IMR-90 (cell line): ENCODE measurements around the gene THADA. TPM values are rescaled to one million over a fixed set of nuclear protein-coding genes. Genes with fewer than 3 reads are reported as not detected.

Experiments
- ATAC-seq: fragments of 200-7000 bp; cut with Tn5 transposase; 2 replicates; pipeline ENCODE4 v1.9.1; 2020; ENCODE audit warnings: low read depth, mild to moderate bottlenecking, moderate library complexity
- BruUV-seq: library from RNA; stranded (reverse); fragments of 400-500 nt; replicated peaks from 2 replicates; lab custom pipeline; 2021; lab: Mats Ljungman, UMichigan
- CTCF ChIA-PET: fragments of 300-600 bp; formaldehyde crosslinking; extraction: SDS; loops from one replicate; lab custom pipeline; 2021; ENCODE audit warnings: antibody characterized with exemption; lab: Yijun Ruan, JAX
- POLR2A ChIA-PET: fragments of 300-600 bp; sonication (Branson Sonifier 250); formaldehyde crosslinking; loops from one replicate; lab custom pipeline; 2022; ENCODE audit warnings: antibody characterized with exemption; ENCODE audit not compliant: unreplicated experiment; lab: Charles Lee
- DNase-seq: peaks from one replicate; pipeline ENCODE4 v3.0.0; 2013
- H2AFZ ChIP-seq: replicated peaks from 2 replicates; pipeline ENCODE3; 2013; ENCODE audit warnings: low read length, mild to moderate bottlenecking; ENCODE audit not compliant: poor library complexity
- H2AK5ac ChIP-seq: 2 replicates; pipeline ENCODE4 v1.6.1; 2013; ENCODE audit warnings: low read depth, low read length, inconsistent platforms
- H2AK9ac ChIP-seq: replicated peaks from 2 replicates; pipeline ENCODE3; 2013; ENCODE audit warnings: mild to moderate bottlenecking, low read depth, low read length, moderate library complexity; ENCODE audit not compliant: poor library complexity
- H2BK120ac ChIP-seq: 2 replicates; pipeline ENCODE4 v1.6.1; 2013; ENCODE audit warnings: low read depth, low read length, inconsistent platforms
- H2BK15ac ChIP-seq: 3 replicates; pipeline ENCODE4 v1.6.1; 2013; ENCODE audit warnings: low read depth, low read length, inconsistent platforms
- H2BK20ac ChIP-seq: 2 replicates; pipeline ENCODE4 v1.6.1; 2013; ENCODE audit warnings: low read depth, mild to moderate bottlenecking, inconsistent platforms, low read length, moderate library complexity
- H2BK5ac ChIP-seq: 2 replicates; pipeline ENCODE4 v1.6.1; 2013; ENCODE audit warnings: mild to moderate bottlenecking, low read depth, low read length, inconsistent platforms; ENCODE audit not compliant: poor library complexity, severe bottlenecking
- H3K14ac ChIP-seq: replicated peaks from 2 replicates; pipeline ENCODE4 v1.6.1; 2013; ENCODE audit warnings: low read depth, low read length, inconsistent platforms
- H3K18ac ChIP-seq: 2 replicates; pipeline ENCODE4 v1.6.1; 2013; ENCODE audit warnings: low read depth, low read length, control low read depth
- H3K23ac ChIP-seq: 2 replicates; pipeline ENCODE4 v1.6.1; 2013; ENCODE audit warnings: low read depth, low read length, inconsistent platforms
- H3K27ac ChIP-seq: 2 replicates; pipeline ENCODE4 v1.5.1; 2013; ENCODE audit warnings: mild to moderate bottlenecking, control low read depth, low read length; ENCODE audit not compliant: insufficient read depth
- H3K27me3 ChIP-seq: 2 replicates; pipeline ENCODE4 v1.6.1; 2013; ENCODE audit warnings: low read length; ENCODE audit not compliant: control insufficient read depth, insufficient read depth
- H3K36me3 ChIP-seq: 2 replicates; pipeline ENCODE4 v1.6.1; 2013; ENCODE audit warnings: low read length, mixed read lengths; ENCODE audit not compliant: control insufficient read depth, insufficient read depth
- H3K4ac ChIP-seq: 2 replicates; pipeline ENCODE4 v1.6.1; 2013; ENCODE audit warnings: low read depth, low read length, inconsistent platforms
- H3K4me1 ChIP-seq: 2 replicates; pipeline ENCODE4 v1.6.1; 2013; ENCODE audit warnings: low read length, mixed read lengths; ENCODE audit not compliant: control insufficient read depth, insufficient read depth
- H3K4me2 ChIP-seq: 2 replicates; pipeline ENCODE4 v1.6.1; 2013; ENCODE audit warnings: low read depth, mild to moderate bottlenecking, control low read depth, low read length, moderate library complexity
- H3K4me3 ChIP-seq: 2 replicates; pipeline ENCODE4 v1.5.1; 2013; ENCODE audit warnings: low read depth, mild to moderate bottlenecking, control low read depth, low read length, moderate library complexity; ENCODE audit not compliant: insufficient read depth
- H3K56ac ChIP-seq: 2 replicates; pipeline ENCODE4 v1.6.1; 2013; ENCODE audit warnings: low read length, inconsistent platforms; ENCODE audit not compliant: insufficient read depth; ENCODE audit errors: extremely low read depth
- H3K79me1 ChIP-seq, 2 experiments: 2 replicates each; pipeline ENCODE4 v1.6.1; 2013; ENCODE audit warnings: low read length in 2 of 2, inconsistent platforms in 1 of 2, low read depth in 1 of 2
- H3K9ac ChIP-seq: 2 replicates; pipeline ENCODE4 v1.6.1; 2013; ENCODE audit warnings: low read depth, low read length, control low read depth
- H3K9me1 ChIP-seq: 2 replicates; pipeline ENCODE4 v1.6.1; 2013; ENCODE audit warnings: low read length, inconsistent platforms; ENCODE audit not compliant: insufficient read depth
- H3K9me3 ChIP-seq: 2 replicates; pipeline ENCODE4 v1.6.1; 2013; ENCODE audit warnings: low read length; ENCODE audit not compliant: control insufficient read depth, insufficient read depth
- H4K20me1 ChIP-seq: 2 replicates; pipeline ENCODE4 v1.6.1; 2013; ENCODE audit warnings: low read length, inconsistent platforms; ENCODE audit not compliant: insufficient read depth
- H4K5ac ChIP-seq: 2 replicates; pipeline ENCODE4 v1.6.1; 2013; ENCODE audit warnings: mild to moderate bottlenecking, low read depth, low read length, control low read depth
- H4K8ac ChIP-seq, 2 experiments: 2 replicates each; pipeline ENCODE4 v1.6.1; 2013; ENCODE audit warnings: low read depth in 2 of 2, low read length in 2 of 2, control low read depth in 1 of 2, inconsistent platforms in 1 of 2
- H4K91ac ChIP-seq: 2 replicates; pipeline ENCODE4 v1.6.1; 2013; ENCODE audit warnings: low read depth, low read length, inconsistent platforms; ENCODE audit not compliant: insufficient read depth
- BHLHE40 ChIP-seq: fragments of 150-350 bp; IDR thresholded peaks from 2 replicates; pipeline ENCODE4 v1.6.1; 2016; ENCODE audit warnings: mild to moderate bottlenecking, low read depth, low read length
- CEBPB ChIP-seq: IDR thresholded peaks from 2 replicates; pipeline ENCODE4 v1.6.1; 2012; ENCODE audit warnings: low read depth, low read length, improper control_type of control experiment
- CHD1 ChIP-seq: IDR thresholded peaks from 2 replicates; pipeline ENCODE4 v1.6.1; 2012; ENCODE audit warnings: low read depth, low read length, improper control_type of control experiment
- FOS ChIP-seq: fragments of 150-350 bp; IDR thresholded peaks from 2 replicates; pipeline ENCODE4 v1.6.1; 2016; ENCODE audit warnings: low read depth, low read length
- MAFK ChIP-seq: IDR thresholded peaks from 2 replicates; pipeline ENCODE4 v1.6.1; 2012; ENCODE audit warnings: low read depth, low read length, improper control_type of control experiment
- MXI1 ChIP-seq: IDR thresholded peaks from 2 replicates; pipeline ENCODE4 v1.6.1; 2012; ENCODE audit warnings: low read depth, mild to moderate bottlenecking, low read length, moderate library complexity, borderline replicate concordance
- NFE2L2 ChIP-seq: fragments of 150-350 bp; IDR thresholded peaks from 2 replicates; pipeline ENCODE4 v1.6.1; 2016; ENCODE audit warnings: low read depth, mild to moderate bottlenecking, low read length
- POLR2A ChIP-seq: IDR thresholded peaks from 2 replicates; pipeline ENCODE4 v1.6.1; 2012; ENCODE audit warnings: mild to moderate bottlenecking, low read depth, low read length
- RCOR1 ChIP-seq: IDR thresholded peaks from 2 replicates; pipeline ENCODE4 v1.6.1; 2012; ENCODE audit warnings: mild to moderate bottlenecking, low read length, improper control_type of control experiment; ENCODE audit not compliant: insufficient replicate concordance
- WGBS, 2 experiments: methylation state at CpG; one replicate each; pipeline versions ENCODE4 v1.1.5 to v1.1.7; 2013; ENCODE audit warnings: missing lambda C conversion rate in 2 of 2; ENCODE audit not compliant: insufficient read length in 1 of 2; ENCODE audit errors: extremely low coverage in 2 of 2; 5-methylcytosine and 5-hydroxymethylcytosine counted together
- dilution Hi-C: fragments of 300-500 bp; cut with HindIII; formaldehyde crosslinking; loops from one replicate; pipeline ENCODE4 v1.14.3; 2018; ENCODE audit warnings: low sequenced_read_pairs; ENCODE audit not compliant: unreplicated experiment
- in situ Hi-C: fragments of 300-500 bp; cut with MboI; formaldehyde crosslinking; loops from 3 replicates; pipeline ENCODE4 v1.14.3; 2019; ENCODE audit warnings: low sequenced_read_pairs, inconsistent platforms, mixed read lengths
- intact Hi-C: fragments of 100-400 bp; cut with micrococcal nuclease; formaldehyde crosslinking; loops from 2 replicates; pipeline ENCODE4 v1.10.0; 2022
- polyA plus RNA-seq, 3 experiments: library from polyadenylated mRNA; depleted of rRNA; stranded (reverse); fragments of >200 nt; gene quantifications; 2 replicates each; pipeline ENCODE4 v1.2.3, GENCODE V29; 2012; ENCODE audit warnings: low replicate concordance in 1 of 3
- total RNA-seq: library from RNA; depleted of rRNA; stranded (reverse); fragments of >200 nt; gene quantifications from 2 replicates; pipeline ENCODE4 v1.2.3, GENCODE V29; 2012
- TF ChIP-seq, protein P1 (sequence below): fragments of 150-350 bp; IDR thresholded peaks from 2 replicates; pipeline ENCODE4 v1.6.1; 2017; ENCODE audit warnings: mild to moderate bottlenecking, antibody characterized with exemption, low read length, low read depth
- TF ChIP-seq, protein P2 (sequence below): fragments of 150-350 bp; IDR thresholded peaks from 2 replicates; pipeline ENCODE4 v1.6.1; 2016; ENCODE audit warnings: low read depth, mild to moderate bottlenecking, low read length, moderate library complexity, borderline replicate concordance

The THADA gene
- total and polyA plus RNA-seq, 2 of the 4 experiments (the other 2 are of a cell fraction) = 10.5 to 21.3 TPM

DNA sequence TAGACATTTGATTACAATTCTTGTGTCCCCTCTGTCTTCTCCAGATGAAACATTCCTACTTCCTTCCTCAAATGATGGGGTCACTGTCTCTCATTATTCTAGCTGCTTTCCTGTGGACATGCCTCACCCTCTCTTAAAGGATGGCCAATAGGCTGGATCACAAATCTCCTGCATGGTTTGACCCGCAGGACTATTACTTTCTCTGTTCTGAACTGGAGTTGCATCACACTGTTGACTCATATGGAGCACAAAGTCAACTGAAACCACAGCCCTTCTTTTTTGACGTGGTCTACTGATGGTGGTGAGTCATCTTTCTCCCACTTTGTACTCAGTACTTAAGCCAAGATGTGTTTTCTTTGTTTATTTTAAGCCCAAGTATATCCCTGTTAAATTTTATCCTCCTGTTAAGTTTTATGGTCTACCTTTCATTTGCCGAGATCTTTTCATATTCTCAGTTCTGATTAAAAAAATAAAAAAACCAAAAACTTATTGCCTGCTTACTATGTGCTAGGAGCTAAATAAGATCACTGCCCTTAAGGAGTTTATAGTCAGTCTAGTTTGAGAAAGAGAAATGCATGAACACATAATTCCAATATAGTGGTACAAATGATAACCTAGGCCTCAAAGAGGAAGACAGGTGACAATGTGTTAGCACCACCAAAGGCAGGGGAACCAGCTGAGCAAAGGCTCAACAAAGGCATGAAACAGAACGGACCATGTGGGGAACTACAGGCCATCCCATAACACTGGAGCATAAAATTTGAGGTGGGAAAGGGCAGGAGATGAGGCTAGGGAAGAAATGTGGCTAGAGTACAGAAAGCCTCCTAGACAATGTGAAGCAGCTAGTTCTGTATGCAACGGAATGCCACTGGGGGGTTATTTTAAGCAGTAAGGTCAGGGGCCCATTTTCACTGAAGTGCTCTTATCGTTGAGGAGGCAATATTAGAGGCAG lies 301.8 kb downstream of the THADA start:
- Histone ChIP-seq H3K18ac (peak overlapping the region; percentile 82), H2AK9ac (peak overlapping the region; percentile 78), H2AFZ (no peak overlapping the region), H3K14ac (peak overlapping the region; percentile 77), H3K23ac (no peak overlapping the region; the same call in 1 of the 2 replicates), H2AK5ac (peak overlapping the region; percentile 95), H4K5ac (peak overlapping the region; percentile 66), H2BK20ac (peak overlapping the region; percentile 91), H3K36me3 (0 out of 2 replicates have a peak, but pooled peaks cover 2% of the 10 kb centered on the region), H3K9me3 (no peaks in the 10 kb centered on the region), H3K4ac (peak overlapping the region; percentile 88), H2BK120ac (peak overlapping the region; percentile 71), H2BK15ac (peak overlapping the region; percentile 71), H3K27ac (peak overlapping the region; percentile 44; the same call in 1 of the 2 replicates), H2BK5ac (peak overlapping the region; percentile 49), H3K4me1 (peaks cover 7% of the 10 kb centered on the region), H3K9ac (no peak overlapping the region), H3K56ac (no peak overlapping the region; the same call in 1 of the 2 replicates), H3K4me2 (0 out of 2 replicates have a peak overlapping the region, but pooled peaks have one; percentile 15), H3K4me3 (no peak overlapping the region), H3K27me3 (no peaks in the 10 kb centered on the region), H4K8ac (peak overlapping the region in 1 of 2 experiments; percentile 34; a peak in 2 of 4 replicates), H3K79me1 (peaks cover 0 to 3% of the 10 kb centered on the region in 2 experiments; a peak in 1 of 4 replicates), H3K9me1 (peaks cover 6% of the 10 kb centered on the region), H4K91ac (peak overlapping the region; percentile 68), H4K20me1 (peaks cover 4% of the 10 kb centered on the region; the same call in 1 of the 2 replicates)
- ATAC-seq (peak; percentile 93), DNase-seq (peak; percentile 100)
- intact Hi-C loops = no loop called here
- dilution Hi-C loops = no loop called here
- TF ChIP-seq FOS = peak; percentile 100
- no peak for TF ChIP-seq POLR2A
- no peak for TF ChIP-seq RCOR1
- TF ChIP-seq BHLHE40 = peak; percentile 75; the same call in 1 of the 2 replicates
- TF ChIP-seq MAFK = no peak
- no peak for TF ChIP-seq CHD1
- TF ChIP-seq, protein P1, sequence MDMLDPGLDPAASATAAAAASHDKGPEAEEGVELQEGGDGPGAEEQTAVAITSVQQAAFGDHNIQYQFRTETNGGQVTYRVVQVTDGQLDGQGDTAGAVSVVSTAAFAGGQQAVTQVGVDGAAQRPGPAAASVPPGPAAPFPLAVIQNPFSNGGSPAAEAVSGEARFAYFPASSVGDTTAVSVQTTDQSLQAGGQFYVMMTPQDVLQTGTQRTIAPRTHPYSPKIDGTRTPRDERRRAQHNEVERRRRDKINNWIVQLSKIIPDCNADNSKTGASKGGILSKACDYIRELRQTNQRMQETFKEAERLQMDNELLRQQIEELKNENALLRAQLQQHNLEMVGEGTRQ = no peak
- TF ChIP-seq CEBPB = peak; percentile 100
- no peak for TF ChIP-seq MXI1
- TF ChIP-seq NFE2L2 = no peak
- TF ChIP-seq, protein P2, sequence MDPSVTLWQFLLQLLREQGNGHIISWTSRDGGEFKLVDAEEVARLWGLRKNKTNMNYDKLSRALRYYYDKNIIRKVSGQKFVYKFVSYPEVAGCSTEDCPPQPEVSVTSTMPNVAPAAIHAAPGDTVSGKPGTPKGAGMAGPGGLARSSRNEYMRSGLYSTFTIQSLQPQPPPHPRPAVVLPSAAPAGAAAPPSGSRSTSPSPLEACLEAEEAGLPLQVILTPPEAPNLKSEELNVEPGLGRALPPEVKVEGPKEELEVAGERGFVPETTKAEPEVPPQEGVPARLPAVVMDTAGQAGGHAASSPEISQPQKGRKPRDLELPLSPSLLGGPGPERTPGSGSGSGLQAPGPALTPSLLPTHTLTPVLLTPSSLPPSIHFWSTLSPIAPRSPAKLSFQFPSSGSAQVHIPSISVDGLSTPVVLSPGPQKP = no peak
- ChIA-PET CTCF (no interaction called here), POLR2A (no interaction called here)
- in situ Hi-C loops = no loop called here
- no TSS peak for BruUV-seq
- WGBS, 2 experiments = 0% methylated on average over 1 of the region's 6 CpGs; no CpG with 5 or more reads in 1 of the 2 experiments
